IMR-90 (cell line): ENCODE data around the gene ETV3L. TPM values are rescaled to one million over a fixed set of nuclear protein-coding genes. Genes with fewer than 3 reads are reported as not detected.

ENCODE experiments used
- ATAC-seq: fragments of 200-7000 bp; cut with Tn5 transposase; 2 replicates; pipeline ENCODE4 v1.9.1; 2020; ENCODE audit warnings: low read depth, mild to moderate bottlenecking, moderate library complexity
- BruUV-seq: library from RNA; stranded (reverse); fragments of 400-500 nt; replicated peaks from 2 replicates; lab custom pipeline; 2021; lab: Mats Ljungman, UMichigan
- CTCF ChIA-PET: fragments of 300-600 bp; formaldehyde crosslinking; extraction: SDS; loops from one replicate; lab custom pipeline; 2021; ENCODE audit warnings: antibody characterized with exemption; lab: Yijun Ruan, JAX
- POLR2A ChIA-PET: fragments of 300-600 bp; sonication (Branson Sonifier 250); formaldehyde crosslinking; loops from one replicate; lab custom pipeline; 2022; ENCODE audit warnings: antibody characterized with exemption; ENCODE audit not compliant: unreplicated experiment; lab: Charles Lee
- DNase-seq: peaks from one replicate; pipeline ENCODE4 v3.0.0; 2013
- H2AFZ ChIP-seq: replicated peaks from 2 replicates; pipeline ENCODE3; 2013; ENCODE audit warnings: low read length, mild to moderate bottlenecking; ENCODE audit not compliant: poor library complexity
- H2AK5ac ChIP-seq: 2 replicates; pipeline ENCODE4 v1.6.1; 2013; ENCODE audit warnings: low read depth, low read length, inconsistent platforms
- H2AK9ac ChIP-seq: replicated peaks from 2 replicates; pipeline ENCODE3; 2013; ENCODE audit warnings: mild to moderate bottlenecking, low read depth, low read length, moderate library complexity; ENCODE audit not compliant: poor library complexity
- H2BK120ac ChIP-seq: 2 replicates; pipeline ENCODE4 v1.6.1; 2013; ENCODE audit warnings: low read depth, low read length, inconsistent platforms
- H2BK15ac ChIP-seq: 3 replicates; pipeline ENCODE4 v1.6.1; 2013; ENCODE audit warnings: low read depth, low read length, inconsistent platforms
- H2BK20ac ChIP-seq: 2 replicates; pipeline ENCODE4 v1.6.1; 2013; ENCODE audit warnings: low read depth, mild to moderate bottlenecking, inconsistent platforms, low read length, moderate library complexity
- H2BK5ac ChIP-seq: 2 replicates; pipeline ENCODE4 v1.6.1; 2013; ENCODE audit warnings: mild to moderate bottlenecking, low read depth, low read length, inconsistent platforms; ENCODE audit not compliant: poor library complexity, severe bottlenecking
- H3K14ac ChIP-seq: replicated peaks from 2 replicates; pipeline ENCODE4 v1.6.1; 2013; ENCODE audit warnings: low read depth, low read length, inconsistent platforms
- H3K18ac ChIP-seq: 2 replicates; pipeline ENCODE4 v1.6.1; 2013; ENCODE audit warnings: low read depth, low read length, control low read depth
- H3K23ac ChIP-seq: 2 replicates; pipeline ENCODE4 v1.6.1; 2013; ENCODE audit warnings: low read depth, low read length, inconsistent platforms
- H3K27ac ChIP-seq: 2 replicates; pipeline ENCODE4 v1.5.1; 2013; ENCODE audit warnings: mild to moderate bottlenecking, control low read depth, low read length; ENCODE audit not compliant: insufficient read depth
- H3K27me3 ChIP-seq: 2 replicates; pipeline ENCODE4 v1.6.1; 2013; ENCODE audit warnings: low read length; ENCODE audit not compliant: control insufficient read depth, insufficient read depth
- H3K36me3 ChIP-seq: 2 replicates; pipeline ENCODE4 v1.6.1; 2013; ENCODE audit warnings: low read length, mixed read lengths; ENCODE audit not compliant: control insufficient read depth, insufficient read depth
- H3K4ac ChIP-seq: 2 replicates; pipeline ENCODE4 v1.6.1; 2013; ENCODE audit warnings: low read depth, low read length, inconsistent platforms
- H3K4me1 ChIP-seq: 2 replicates; pipeline ENCODE4 v1.6.1; 2013; ENCODE audit warnings: low read length, mixed read lengths; ENCODE audit not compliant: control insufficient read depth, insufficient read depth
- H3K4me2 ChIP-seq: 2 replicates; pipeline ENCODE4 v1.6.1; 2013; ENCODE audit warnings: low read depth, mild to moderate bottlenecking, control low read depth, low read length, moderate library complexity
- H3K4me3 ChIP-seq: 2 replicates; pipeline ENCODE4 v1.5.1; 2013; ENCODE audit warnings: low read depth, mild to moderate bottlenecking, control low read depth, low read length, moderate library complexity; ENCODE audit not compliant: insufficient read depth
- H3K56ac ChIP-seq: 2 replicates; pipeline ENCODE4 v1.6.1; 2013; ENCODE audit warnings: low read length, inconsistent platforms; ENCODE audit not compliant: insufficient read depth; ENCODE audit errors: extremely low read depth
- H3K79me1 ChIP-seq, 2 experiments: 2 replicates each; pipeline ENCODE4 v1.6.1; 2013; ENCODE audit warnings: low read length in 2 of 2, inconsistent platforms in 1 of 2, low read depth in 1 of 2
- H3K9ac ChIP-seq: 2 replicates; pipeline ENCODE4 v1.6.1; 2013; ENCODE audit warnings: low read depth, low read length, control low read depth
- H3K9me1 ChIP-seq: 2 replicates; pipeline ENCODE4 v1.6.1; 2013; ENCODE audit warnings: low read length, inconsistent platforms; ENCODE audit not compliant: insufficient read depth
- H3K9me3 ChIP-seq: 2 replicates; pipeline ENCODE4 v1.6.1; 2013; ENCODE audit warnings: low read length; ENCODE audit not compliant: control insufficient read depth, insufficient read depth
- H4K20me1 ChIP-seq: 2 replicates; pipeline ENCODE4 v1.6.1; 2013; ENCODE audit warnings: low read length, inconsistent platforms; ENCODE audit not compliant: insufficient read depth
- H4K5ac ChIP-seq: 2 replicates; pipeline ENCODE4 v1.6.1; 2013; ENCODE audit warnings: mild to moderate bottlenecking, low read depth, low read length, control low read depth
- H4K8ac ChIP-seq, 2 experiments: 2 replicates each; pipeline ENCODE4 v1.6.1; 2013; ENCODE audit warnings: low read depth in 2 of 2, low read length in 2 of 2, control low read depth in 1 of 2, inconsistent platforms in 1 of 2
- H4K91ac ChIP-seq: 2 replicates; pipeline ENCODE4 v1.6.1; 2013; ENCODE audit warnings: low read depth, low read length, inconsistent platforms; ENCODE audit not compliant: insufficient read depth
- FOS ChIP-seq: fragments of 150-350 bp; IDR thresholded peaks from 2 replicates; pipeline ENCODE4 v1.6.1; 2016; ENCODE audit warnings: low read depth, low read length
- WGBS, 2 experiments: methylation state at CpG; one replicate each; pipeline versions ENCODE4 v1.1.5 to v1.1.7; 2013; ENCODE audit warnings: missing lambda C conversion rate in 2 of 2; ENCODE audit not compliant: insufficient read length in 1 of 2; ENCODE audit errors: extremely low coverage in 2 of 2; 5-methylcytosine and 5-hydroxymethylcytosine counted together
- dilution Hi-C: fragments of 300-500 bp; cut with HindIII; formaldehyde crosslinking; loops from one replicate; pipeline ENCODE4 v1.14.3; 2018; ENCODE audit warnings: low sequenced_read_pairs; ENCODE audit not compliant: unreplicated experiment
- in situ Hi-C: fragments of 300-500 bp; cut with MboI; formaldehyde crosslinking; loops from 3 replicates; pipeline ENCODE4 v1.14.3; 2019; ENCODE audit warnings: low sequenced_read_pairs, inconsistent platforms, mixed read lengths
- intact Hi-C: fragments of 100-400 bp; cut with micrococcal nuclease; formaldehyde crosslinking; loops from 2 replicates; pipeline ENCODE4 v1.10.0; 2022
- polyA plus RNA-seq, 3 experiments: library from polyadenylated mRNA; depleted of rRNA; stranded (reverse); fragments of >200 nt; gene quantifications; 2 replicates each; pipeline ENCODE4 v1.2.3, GENCODE V29; 2012; ENCODE audit warnings: low replicate concordance in 1 of 3
- total RNA-seq: library from RNA; depleted of rRNA; stranded (reverse); fragments of >200 nt; gene quantifications from 2 replicates; pipeline ENCODE4 v1.2.3, GENCODE V29; 2012
- TF ChIP-seq, protein P1 (sequence below): conservative IDR thresholded peaks from 2 replicates; pipeline ENCODE4 v1.5.1; 2012; ENCODE audit warnings: mild to moderate bottlenecking, low read depth, low read length, improper control_type of control experiment

Gene ETV3L
- total and polyA plus RNA-seq, 2 of the 4 experiments (the other 2 are of a cell fraction): not detected

DNA sequence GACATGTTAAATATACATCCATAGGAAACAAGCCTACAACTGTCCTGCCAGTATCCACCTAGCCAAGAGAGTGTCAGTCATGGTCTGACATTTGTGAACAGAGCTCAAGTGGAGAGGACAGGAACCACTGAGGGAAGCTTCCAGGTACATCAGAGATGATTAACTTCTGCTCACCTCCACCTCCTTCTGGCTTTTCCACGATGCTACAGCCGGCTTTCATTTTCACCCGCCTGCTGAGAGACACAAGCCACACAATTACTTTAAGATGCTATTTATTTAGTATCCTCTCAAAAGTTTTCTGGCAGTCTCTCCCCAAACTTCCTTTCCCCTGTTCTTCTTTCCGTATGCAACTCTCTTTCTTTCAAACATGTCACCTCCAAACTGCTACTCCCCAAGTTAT, 36.5 kb upstream of the ETV3L start:
- Histone ChIP-seq H2AK9ac (no peak overlapping the region), H3K23ac (0 out of 2 replicates have a peak overlapping the region, but pooled peaks have one; percentile 2), H3K4me3 (no peak overlapping the region), H4K91ac (no peak overlapping the region), H3K9ac (no peak overlapping the region), H3K9me1 (peaks cover 2% of the 10 kb centered on the region; the same call in 1 of the 2 replicates), H4K20me1 (peaks cover 24% of the 10 kb centered on the region), H3K9me3 (no peaks in the 10 kb centered on the region), H3K4me1 (peaks cover 4% of the 10 kb centered on the region), H2BK120ac (no peak overlapping the region), H3K79me1 (peaks cover 28 to 40% of the 10 kb centered on the region in 2 experiments), H3K4me2 (no peak overlapping the region; the same call in 1 of the 2 replicates), H2BK15ac (no peak overlapping the region), H3K27ac (no peak overlapping the region), H3K18ac (no peak overlapping the region), H2BK20ac (no peak overlapping the region), H2AK5ac (no peak overlapping the region), H4K8ac (no peak overlapping the region), H3K14ac (no peak overlapping the region), H3K36me3 (peaks cover 29% of the 10 kb centered on the region), H3K56ac (no peak overlapping the region), H2BK5ac (no peak overlapping the region), H4K5ac (no peak overlapping the region), H3K27me3 (no peaks in the 10 kb centered on the region), H3K4ac (no peak overlapping the region), H2AFZ (no peak overlapping the region)
- ChIA-PET POLR2A (no interaction called here), CTCF (interaction anchor here (0.8 to 1.2 kb wide), 2 partner anchors 20 to 46 kb away, joined by 4 read pairs; no protein-coding TSS in a partner anchor)
- no TSS peak for BruUV-seq
- ATAC-seq (no peak), DNase-seq (no peak)
- no peak for TF ChIP-seq FOS
- TF ChIP-seq, protein P1, sequence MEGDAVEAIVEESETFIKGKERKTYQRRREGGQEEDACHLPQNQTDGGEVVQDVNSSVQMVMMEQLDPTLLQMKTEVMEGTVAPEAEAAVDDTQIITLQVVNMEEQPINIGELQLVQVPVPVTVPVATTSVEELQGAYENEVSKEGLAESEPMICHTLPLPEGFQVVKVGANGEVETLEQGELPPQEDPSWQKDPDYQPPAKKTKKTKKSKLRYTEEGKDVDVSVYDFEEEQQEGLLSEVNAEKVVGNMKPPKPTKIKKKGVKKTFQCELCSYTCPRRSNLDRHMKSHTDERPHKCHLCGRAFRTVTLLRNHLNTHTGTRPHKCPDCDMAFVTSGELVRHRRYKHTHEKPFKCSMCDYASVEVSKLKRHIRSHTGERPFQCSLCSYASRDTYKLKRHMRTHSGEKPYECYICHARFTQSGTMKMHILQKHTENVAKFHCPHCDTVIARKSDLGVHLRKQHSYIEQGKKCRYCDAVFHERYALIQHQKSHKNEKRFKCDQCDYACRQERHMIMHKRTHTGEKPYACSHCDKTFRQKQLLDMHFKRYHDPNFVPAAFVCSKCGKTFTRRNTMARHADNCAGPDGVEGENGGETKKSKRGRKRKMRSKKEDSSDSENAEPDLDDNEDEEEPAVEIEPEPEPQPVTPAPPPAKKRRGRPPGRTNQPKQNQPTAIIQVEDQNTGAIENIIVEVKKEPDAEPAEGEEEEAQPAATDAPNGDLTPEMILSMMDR: 0 out of 2 replicates have a peak, but pooled peaks have one; percentile 7
- intact Hi-C loops (loop anchor here (5.0 kb wide), 1 partner anchor 44 kb away; no protein-coding TSS in a partner anchor), dilution Hi-C loops (no loop called here), in situ Hi-C loops (no loop called here)
- 100% methylated on average over 1 of the region's 4 CpGs; no CpG with 5 or more reads in 1 of the 2 experiments for WGBS, 2 experiments
